HG02840 (cell line): ENCODE results near the gene FBP2.

ENCODE experiments used
- ATAC-seq: cut with Tn5 transposase; IDR thresholded peaks from one replicate; pipeline ENCODE4 v1.9.1; 2021; ENCODE audit warnings: mild to moderate bottlenecking, moderate library complexity, moderate number of reproducible peaks; ENCODE audit not compliant: unreplicated experiment, low FRiP score

FBP2 gene

GRCh38 chr9:94593459-94594345 is at the start of gene FBP2:
Gene FBP2, minus strand, starts transcription at chr9:94593824. Its CDS starts 98 bp downstream, at chr9:94593726.
- no peak for ATAC-seq

- no peak for ATAC-seq
These were observed 49.6 kb upstream of the FBP2 start for GRCh38 chr9:94643176-94643575.

- ATAC-seq = no peak
These were observed 48.9 kb upstream of the FBP2 start for GRCh38 chr9:94642501-94642900.

GRCh38 chr9:94639999-94640376 is 46.4 kb upstream of the FBP2 start:
- ATAC-seq = no peak

GRCh38 chr9:94639061-94639998 is 45.7 kb upstream of the FBP2 start, which contains the start of gene FBP1:
Gene FBP1, minus strand, starts transcription at chr9:94639518. Its CDS starts 208 bp downstream, at chr9:94639310.
- ATAC-seq = no peak

GRCh38 chr9:94638335-94639060 is 44.9 kb upstream of the FBP2 start:
- no peak for ATAC-seq

GRCh38 chr9:94632737-94633136 is 39.1 kb upstream of the FBP2 start:
- no peak for ATAC-seq

- no peak for ATAC-seq
These were observed 38.0 kb upstream of the FBP2 start for GRCh38 chr9:94631599-94631998.

- no peak for ATAC-seq
These were observed 37.2 kb upstream of the FBP2 start for GRCh38 chr9:94630833-94631232.

- no peak for ATAC-seq
These were observed 36.7 kb upstream of the FBP2 start for GRCh38 chr9:94630281-94630680.

GRCh38 chr9:94627287-94627686 is 33.7 kb upstream of the FBP2 start:
- ATAC-seq = no peak

- ATAC-seq = no peak
These were observed 32.2 kb upstream of the FBP2 start for GRCh38 chr9:94625835-94626234.

- no peak for ATAC-seq
These were observed 31.0 kb upstream of the FBP2 start for GRCh38 chr9:94624629-94625028.

- ATAC-seq = no peak
These were observed 29.6 kb upstream of the FBP2 start for GRCh38 chr9:94623253-94623652.

GRCh38 chr9:94622087-94622800 is 28.6 kb upstream of the FBP2 start:
- no peak for ATAC-seq

GRCh38 chr9:94619026-94619425 is 25.4 kb upstream of the FBP2 start:
- no peak for ATAC-seq

- no peak for ATAC-seq
These were observed 19.4 kb upstream of the FBP2 start for GRCh38 chr9:94613003-94613402.

- ATAC-seq = no peak
These were observed 18.4 kb upstream of the FBP2 start for GRCh38 chr9:94612071-94612470.

GRCh38 chr9:94611638-94612068 is 18.0 kb upstream of the FBP2 start:
- ATAC-seq = no peak

GRCh38 chr9:94610181-94610606 is 16.6 kb upstream of the FBP2 start:
- ATAC-seq = no peak
